SW 1271 (cell line): Measurements from ENCODE around the gene PDE4DIP.
"Not testable (repeated sequence)": the region's sequence is repeated elsewhere in the genome, so short reads cannot be mapped to it uniquely, and the experiment has no call there.

Experiments
- DNase-seq, 2 experiments: peaks; one replicate each; lab custom pipeline; 2025; lab: John Stamatoyannopoulos, UW

Gene PDE4DIP

DNA sequence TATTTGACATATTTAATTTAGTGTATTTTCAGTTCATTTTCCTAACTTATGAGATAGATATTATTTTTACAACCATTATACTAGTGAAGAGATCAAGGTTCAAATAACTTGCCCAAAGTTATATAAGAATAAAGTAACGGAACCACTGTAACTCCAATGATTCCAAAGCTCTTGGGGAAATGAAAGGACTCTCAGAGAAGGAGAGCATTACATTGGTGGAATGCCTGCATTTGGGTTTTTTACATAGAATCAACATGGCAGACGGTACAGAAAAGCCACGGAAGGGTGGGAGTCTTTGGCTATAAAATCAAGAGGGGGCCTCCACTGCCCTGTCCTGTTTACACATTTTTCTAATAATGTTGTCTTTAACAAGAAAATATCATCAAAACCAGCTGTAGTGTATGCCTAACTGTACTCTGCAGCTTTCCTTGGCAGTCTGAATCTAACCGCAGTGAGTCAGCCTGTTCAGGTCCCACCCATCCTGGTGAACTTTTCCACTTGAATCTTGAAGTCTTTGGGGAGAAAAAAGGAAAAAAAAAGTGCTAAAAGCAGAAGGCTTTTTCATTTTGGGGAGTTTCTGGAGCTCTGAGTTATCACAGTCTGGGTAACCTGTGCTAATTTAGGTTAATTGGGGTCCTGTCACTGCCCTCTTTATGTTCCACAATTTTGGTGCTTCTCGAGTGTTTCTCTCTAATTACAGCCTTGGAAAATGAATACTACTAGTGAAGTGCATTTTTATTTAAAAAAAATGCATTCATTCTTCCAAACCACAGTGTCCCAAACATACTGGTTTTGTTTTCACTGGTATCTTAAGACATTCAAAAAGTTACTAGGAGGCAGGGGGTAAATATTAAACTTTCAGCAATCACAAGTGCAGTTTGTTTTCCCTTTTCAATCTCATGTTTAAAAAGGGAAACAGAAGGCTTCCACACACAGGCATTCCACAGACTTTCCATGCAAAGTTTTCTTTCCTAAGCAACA, 30.5 kb downstream of the PDE4DIP start:
- not testable (repeated sequence) for DNase-seq

- not testable (repeated sequence) for DNase-seq
Measured at GRCh38 chr1:148879812-148880416, 35.7 kb downstream of the PDE4DIP start.

GRCh38 chr1:148881261-148881660, 37.0 kb downstream of the PDE4DIP start:
- DNase-seq, result not testable (repeated sequence)

DNA sequence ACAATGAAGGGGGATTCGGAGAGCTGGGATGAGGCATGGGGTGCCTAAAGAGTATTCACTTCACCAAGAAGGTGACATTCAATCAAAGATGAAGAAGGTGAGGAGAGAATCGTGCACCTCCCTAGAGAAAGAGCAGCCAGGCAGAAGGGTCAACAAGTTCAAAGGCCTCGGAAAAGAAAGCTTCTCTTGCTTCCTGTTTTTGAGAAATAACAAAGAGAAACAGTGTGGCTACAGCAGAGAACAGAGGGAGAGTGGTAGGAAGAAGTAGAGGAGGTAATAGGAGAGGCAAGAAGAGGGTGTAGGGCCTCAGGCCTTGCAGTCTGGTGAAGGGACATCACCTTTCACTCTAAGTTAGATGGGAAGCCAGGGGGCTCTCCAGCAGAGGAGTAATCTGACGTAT, 41.0 kb downstream of the PDE4DIP start:
- not testable (repeated sequence) for DNase-seq

DNA sequence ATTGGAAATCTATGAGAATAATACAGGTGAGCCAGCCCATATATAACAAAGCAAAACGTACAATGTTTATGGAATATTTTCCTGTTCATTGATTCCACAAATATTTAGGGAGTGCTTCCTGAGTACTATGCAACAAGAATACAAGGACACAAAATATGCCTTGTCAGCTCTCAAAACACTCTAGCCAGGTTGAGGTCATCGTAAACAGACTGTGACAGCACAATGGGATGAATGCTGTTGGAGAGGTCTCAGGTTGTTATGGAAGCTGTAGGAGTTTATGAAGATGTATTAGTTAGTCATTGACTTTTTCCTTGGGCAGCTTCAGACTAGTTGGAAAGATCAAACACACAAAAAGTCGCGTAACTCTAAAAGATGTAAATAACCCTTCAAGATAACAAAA, 42.1 kb downstream of the PDE4DIP start:
- DNase-seq, result not testable (repeated sequence)

DNA sequence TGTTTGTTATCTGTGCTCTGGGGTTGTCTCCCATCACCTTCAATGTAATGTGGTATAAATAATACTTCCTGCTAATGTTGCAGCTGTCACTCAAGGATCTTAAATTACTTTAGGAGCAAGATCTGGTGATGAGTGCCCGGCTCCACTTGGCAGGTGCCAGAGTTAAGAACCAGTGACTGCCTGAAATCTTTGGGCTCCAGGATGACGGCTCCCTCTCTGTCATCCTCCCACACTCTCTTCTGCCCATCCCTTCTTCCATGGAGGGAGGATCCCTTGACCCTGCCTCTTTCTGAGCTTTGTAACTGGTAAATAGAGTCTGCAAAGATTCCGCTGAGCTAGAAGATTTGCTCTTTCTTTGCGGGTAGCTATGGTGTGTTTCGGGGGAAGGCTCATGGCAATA, 44.4 kb downstream of the PDE4DIP start:
- DNase-seq, result not testable (repeated sequence)

- not testable (repeated sequence) for DNase-seq
Measured at GRCh38 chr1:148889267-148890074, 45.2 kb downstream of the PDE4DIP start.

GRCh38 chr1:148890075-148890568, 45.9 kb downstream of the PDE4DIP start:
- not testable (repeated sequence) for DNase-seq

- not testable (repeated sequence) for DNase-seq
Measured at GRCh38 chr1:148894360-148895352, 50.4 kb downstream of the PDE4DIP start.

DNA sequence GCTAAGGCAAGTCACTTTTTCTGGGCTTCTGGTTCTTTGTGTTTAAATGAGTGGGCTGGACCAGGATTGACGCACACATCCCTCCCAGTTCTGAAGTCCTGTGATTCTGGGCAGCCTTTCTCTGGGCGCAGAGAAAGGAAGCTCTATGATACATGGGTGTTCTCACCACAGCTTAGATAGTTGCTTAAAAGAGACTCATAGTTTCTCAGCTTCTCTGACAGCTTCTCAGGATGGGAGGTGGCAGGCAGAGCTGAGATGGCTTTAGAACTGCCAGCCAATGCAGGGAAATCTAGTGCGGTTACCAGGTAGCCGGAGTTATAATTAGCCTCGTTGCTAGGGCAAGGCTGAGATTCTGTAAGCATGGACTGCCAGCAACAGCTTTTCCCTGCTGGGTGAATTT, 55.8 kb downstream of the PDE4DIP start:
- not testable (repeated sequence) for DNase-seq

- DNase-seq, result not testable (repeated sequence)
Measured at GRCh38 chr1:148900691-148901090, 56.5 kb downstream of the PDE4DIP start.

GRCh38 chr1:148901150-148901952, 57.1 kb downstream of the PDE4DIP start:
- not testable (repeated sequence) for DNase-seq

DNA sequence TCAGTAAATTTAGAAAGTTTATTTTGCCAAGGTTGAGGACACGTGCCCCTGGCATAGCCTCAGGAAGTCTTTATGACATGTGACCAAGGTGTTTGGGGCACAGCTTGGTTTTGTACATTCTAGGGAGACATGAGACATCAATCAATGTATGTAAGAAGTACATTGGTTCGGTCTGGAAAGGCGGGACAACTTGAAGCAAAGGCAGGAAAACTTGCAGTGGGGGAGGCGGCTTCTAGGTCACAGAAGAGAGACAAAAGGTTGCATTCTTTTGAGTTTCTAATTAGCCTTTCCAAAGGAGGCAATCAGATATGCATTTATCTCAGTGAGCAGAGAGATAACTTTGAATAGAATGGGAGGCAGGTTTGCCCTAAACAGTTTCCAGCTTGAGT, 57.7 kb downstream of the PDE4DIP start:
- DNase-seq, result not testable (repeated sequence)

GRCh38 chr1:148909219-148909826, 65.1 kb downstream of the PDE4DIP start:
- not testable (repeated sequence) for DNase-seq

DNA sequence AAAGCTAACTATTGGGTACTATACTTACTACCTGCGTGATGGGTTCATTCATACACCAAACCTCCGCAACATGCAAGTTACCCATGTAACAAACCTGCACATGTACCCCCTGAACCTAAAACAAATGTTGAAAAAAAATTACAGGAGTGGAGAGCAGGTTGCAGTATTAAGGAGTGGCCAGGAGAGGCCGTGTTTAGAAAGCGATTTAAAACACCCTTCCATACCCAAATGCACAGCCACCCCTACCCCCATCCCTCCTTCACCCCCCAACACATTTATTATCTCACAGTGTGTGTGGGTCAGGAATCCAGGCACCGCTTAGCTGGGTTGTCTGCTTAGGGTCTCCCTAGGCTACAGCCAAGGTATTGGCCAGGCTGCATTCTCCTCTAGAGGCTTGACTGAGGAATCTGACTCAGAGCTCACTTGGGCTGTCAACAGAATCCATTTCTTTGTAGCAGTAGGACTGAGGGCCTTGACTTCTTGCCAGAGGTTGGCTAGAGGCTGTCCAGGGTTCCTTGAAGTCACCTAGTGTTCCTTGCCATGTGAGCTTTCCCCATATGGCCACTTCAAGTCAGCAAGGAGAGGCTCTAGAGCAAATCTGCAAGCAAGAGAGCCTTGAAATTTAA, 67.2 kb downstream of the PDE4DIP start:
- not testable (repeated sequence) for DNase-seq

DNA sequence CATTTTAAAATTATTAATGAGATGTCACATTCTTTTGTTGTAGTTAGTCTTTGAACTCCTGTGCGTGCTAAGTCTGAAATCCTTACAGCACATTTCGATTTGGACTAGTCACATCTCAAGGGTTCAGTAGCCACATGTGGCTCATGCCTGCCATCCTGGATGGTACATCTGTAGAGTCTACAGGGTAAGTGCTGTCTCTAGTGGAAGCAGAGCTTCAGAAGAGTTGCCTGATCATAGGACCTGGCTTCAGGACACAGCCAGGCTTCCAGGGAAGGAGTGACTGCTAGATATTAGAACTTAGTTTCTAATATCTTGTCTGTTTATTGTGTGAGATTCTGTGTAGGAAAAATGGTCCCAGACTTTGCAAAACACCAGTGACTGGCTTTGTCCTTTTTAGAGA, 72.0 kb downstream of the PDE4DIP start:
- DNase-seq, result not testable (repeated sequence)

GRCh38 chr1:148916695-148917348, 72.6 kb downstream of the PDE4DIP start:
- DNase-seq, result not testable (repeated sequence)

GRCh38 chr1:148918836-148919447, 74.7 kb downstream of the PDE4DIP start:
- DNase-seq, result not testable (repeated sequence)
